Naive thymus-derived CD4-positive, alpha-beta T cell (primary cell): ENCODE results near the gene ST6GALNAC3. TPM values are rescaled to one million over a fixed set of nuclear protein-coding genes. Genes with fewer than 3 reads are reported as not detected.

Source experiments
- ATAC-seq: fragments of 150-1000 bp; cut with Tn5 transposase; 2 replicates; pipeline ENCODE4 v1.10.0; 2021; ENCODE audit warnings: mild to moderate bottlenecking, moderate library complexity
- CTCF ChIA-PET: fragments of 350-600 bp; sonication (Branson Sonifier 250); formaldehyde crosslinking; loops from one replicate; lab custom pipeline; 2021; ENCODE audit warnings: antibody characterized with exemption; lab: Charles Lee
- POLR2A ChIA-PET: fragments of 350-600 bp; sonication (Branson Sonifier 250); formaldehyde crosslinking; loops from one replicate; lab custom pipeline; 2021; ENCODE audit warnings: antibody characterized with exemption, inconsistent platforms; lab: Charles Lee
- DNase-seq, 9 donors: peaks; one replicate each; pipeline versions ENCODE4 v3.0.0 to v3.0.0-alpha.2; 2020 to 2022; ENCODE audit warnings: mixed read lengths in 1 of 9
- H3K27ac ChIP-seq: one replicate; pipeline ENCODE4 v1.7.0; 2013; ENCODE audit warnings: mild to moderate bottlenecking, low read depth, low read length, moderate library complexity
- H3K27me3 ChIP-seq, 2 donors: one replicate each; pipeline ENCODE4 v1.7.0; 2013; ENCODE audit warnings: low read length in 2 of 2, mild to moderate bottlenecking in 2 of 2, moderate library complexity in 2 of 2; ENCODE audit not compliant: control insufficient read depth in 2 of 2, insufficient read depth in 2 of 2
- H3K36me3 ChIP-seq, 3 experiments: 1 replicate in 2 of 3; 2 replicates in 1 of 3; pipeline ENCODE4 v1.7.0; 2013; ENCODE audit warnings: low read length in 3 of 3, mild to moderate bottlenecking in 3 of 3, moderate library complexity in 1 of 3; ENCODE audit not compliant: insufficient read depth in 3 of 3, control insufficient read depth in 2 of 3
- H3K4me1 ChIP-seq, 2 donors: one replicate each; pipeline ENCODE4 v1.7.0; 2013; ENCODE audit warnings: low read length in 2 of 2, mild to moderate bottlenecking in 2 of 2, moderate library complexity in 1 of 2; ENCODE audit not compliant: control insufficient read depth in 2 of 2, insufficient read depth in 2 of 2
- H3K4me3 ChIP-seq: 2 replicates; pipeline ENCODE4 v1.7.0; 2013; ENCODE audit warnings: mild to moderate bottlenecking, low read length
- H3K9me3 ChIP-seq, 3 experiments: 1 replicate in 2 of 3; 2 replicates in 1 of 3; pipeline ENCODE4 v1.7.0; 2013; ENCODE audit warnings: low read length in 3 of 3; ENCODE audit not compliant: control insufficient read depth in 2 of 3
- H3K27ac Mint-ChIP-seq, 9 donors: one replicate each; pipeline ENCODE4 v1.8.0; 2020 to 2022; ENCODE audit warnings: mixed read lengths in 9 of 9, mild to moderate bottlenecking in 8 of 9, moderate library complexity in 5 of 9, inconsistent platforms in 2 of 9
- H3K27me3 Mint-ChIP-seq, 5 donors: one replicate each; pipeline ENCODE4 v1.8.0; 2021 to 2022; ENCODE audit warnings: mixed read lengths in 5 of 5, mild to moderate bottlenecking in 1 of 5
- H3K36me3 Mint-ChIP-seq, 5 donors: one replicate each; pipeline ENCODE4 v1.8.0; 2020 to 2022; ENCODE audit warnings: mixed read lengths in 5 of 5, mild to moderate bottlenecking in 3 of 5, inconsistent platforms in 1 of 5
- H3K4me1 Mint-ChIP-seq, 7 donors: one replicate each; pipeline ENCODE4 v1.8.0; 2020 to 2022; ENCODE audit warnings: mixed read lengths in 7 of 7, mild to moderate bottlenecking in 3 of 7, inconsistent platforms in 1 of 7
- H3K4me3 Mint-ChIP-seq, 10 donors: one replicate each; pipeline ENCODE4 v1.8.0; 2020 to 2022; ENCODE audit warnings: mild to moderate bottlenecking in 10 of 10, mixed read lengths in 10 of 10, moderate library complexity in 6 of 10, inconsistent platforms in 2 of 10
- H3K9me3 Mint-ChIP-seq, 11 donors: one replicate each; pipeline ENCODE4 v1.8.0; 2020 to 2022; ENCODE audit warnings: mixed read lengths in 11 of 11, mild to moderate bottlenecking in 4 of 11, inconsistent platforms in 1 of 11, moderate library complexity in 1 of 11
- intact Hi-C, 2 donors: fragments of 100-400 bp; cut with micrococcal nuclease; formaldehyde crosslinking; loops; one replicate each; pipeline ENCODE4 v1.15.1; 2023
- polyA plus RNA-seq, 2 donors: library from polyadenylated mRNA; unstranded; fragments of 300-500 nt; fragmentation: Illumina TruSeq; gene quantifications; one replicate each; pipeline ENCODE4 v1.2.3, GENCODE V29; 2021
- total RNA-seq, 6 experiments: library from RNA in 5 of 6; stranded (reverse) in 5 of 6; gene quantifications; 1 replicate in 5 of 6; 2 replicates in 1 of 6; pipeline ENCODE4 v1.2.3 and lab custom pipeline; 2021 to 2026

Gene ST6GALNAC3
- total and polyA plus RNA-seq, 7 experiments from 2014 or later: 0.17 to 4.8 (median 2.1) TPM; not detected in 1

GRCh38 chr1:76613886-76614285 lies 539.3 kb downstream of the ST6GALNAC3 start:
- H3K27ac ChIP-seq: no peak overlapping the region
- intact Hi-C loops: loop anchor here in 1 of 2 donors (10.0 kb wide), 1 partner anchor 459 kb away; no protein-coding TSS in a partner anchor
- no peaks in the 10 kb centered on the region for H3K27me3 ChIP-seq
- Mint-ChIP-seq H3K27me3 (no peaks in the 10 kb centered on the region), H3K4me1 (peaks cover 0 to 3% (median 0%) of the 10 kb centered on the region in 7 donors), H3K9me3 (no peaks in the 10 kb centered on the region), H3K4me3 (no peak overlapping the region), H3K36me3 (peaks cover 0 to 2% (median 0%) of the 10 kb centered on the region in 5 donors), H3K27ac (no peak overlapping the region)
- H3K36me3 ChIP-seq: no peaks in the 10 kb centered on the region
- CTCF ChIA-PET: no interaction called here
- ATAC-seq (no peak), DNase-seq (no peak)
- H3K9me3 ChIP-seq: no peaks in the 10 kb centered on the region
- POLR2A ChIA-PET: no interaction called here
- no peaks in the 10 kb centered on the region for H3K4me1 ChIP-seq
- H3K4me3 ChIP-seq: no peak overlapping the region

- Mint-ChIP-seq H3K27me3 (no peaks in the 10 kb centered on the region), H3K27ac (no peak overlapping the region), H3K4me1 (peaks cover 0 to 3% (median 0%) of the 10 kb centered on the region in 7 donors), H3K36me3 (peaks cover 0 to 2% (median 0%) of the 10 kb centered on the region in 5 donors), H3K4me3 (no peak overlapping the region), H3K9me3 (no peaks in the 10 kb centered on the region)
- Histone ChIP-seq H3K4me3 (no peak overlapping the region), H3K4me1 (no peaks in the 10 kb centered on the region), H3K27ac (no peak overlapping the region), H3K9me3 (no peaks in the 10 kb centered on the region), H3K36me3 (no peaks in the 10 kb centered on the region), H3K27me3 (no peaks in the 10 kb centered on the region)
- CTCF ChIA-PET: no interaction called here
- intact Hi-C loops: loop anchor here in 1 of 2 donors (10.0 kb wide), 1 partner anchor 461 kb away; no protein-coding TSS in a partner anchor
- DNase-seq (no peak), ATAC-seq (no peak)
- POLR2A ChIA-PET: no interaction called here
Measured at GRCh38 chr1:76615253-76616035, 540.9 kb downstream of the ST6GALNAC3 start.

- no peaks in the 10 kb centered on the region for H3K4me1 Mint-ChIP-seq
- DNase-seq (no peak), ATAC-seq (no peak)
- H3K27me3 Mint-ChIP-seq: no peaks in the 10 kb centered on the region
- no peaks in the 10 kb centered on the region for H3K27me3 ChIP-seq
- no peaks in the 10 kb centered on the region for H3K4me1 ChIP-seq
- H3K36me3 Mint-ChIP-seq: peaks cover 0 to 2% (median 0%) of the 10 kb centered on the region in 5 donors
- H3K27ac Mint-ChIP-seq: no peak overlapping the region
- CTCF ChIA-PET: interaction anchor here (1.1 kb wide), 1 partner anchor 13 kb away, joined by 3 read pairs; no protein-coding TSS in a partner anchor
- no peak overlapping the region for H3K27ac ChIP-seq
- POLR2A ChIA-PET: no interaction called here
- no peaks in the 10 kb centered on the region for H3K36me3 ChIP-seq
- no peak overlapping the region for H3K4me3 Mint-ChIP-seq
- H3K9me3 Mint-ChIP-seq: no peaks in the 10 kb centered on the region
- intact Hi-C loops: no loop called here
- H3K9me3 ChIP-seq: no peaks in the 10 kb centered on the region
- no peak overlapping the region for H3K4me3 ChIP-seq
Measured at GRCh38 chr1:76620371-76620770, 545.8 kb downstream of the ST6GALNAC3 start.

- no peaks in the 10 kb centered on the region for H3K4me1 ChIP-seq
- no peak overlapping the region for H3K4me3 ChIP-seq
- intact Hi-C loops: no loop called here
- Mint-ChIP-seq H3K9me3 (peaks cover 0 to 3% (median 0%) of the 10 kb centered on the region in 11 donors), H3K4me1 (no peaks in the 10 kb centered on the region), H3K27me3 (no peaks in the 10 kb centered on the region), H3K4me3 (no peak overlapping the region), H3K27ac (no peak overlapping the region), H3K36me3 (no peaks in the 10 kb centered on the region)
- no peaks in the 10 kb centered on the region for H3K9me3 ChIP-seq
- ChIA-PET CTCF (no interaction called here), POLR2A (no interaction called here)
- no peak for ATAC-seq
- no peaks in the 10 kb centered on the region for H3K27me3 ChIP-seq
- H3K36me3 ChIP-seq: no peaks in the 10 kb centered on the region
- no peak overlapping the region for H3K27ac ChIP-seq
- DNase-seq: no peak
Measured at GRCh38 chr1:76622774-76623528, 548.4 kb downstream of the ST6GALNAC3 start.

GRCh38 chr1:76625886-76626678 lies 551.5 kb downstream of the ST6GALNAC3 start:
- Histone ChIP-seq H3K4me1 (no peaks in the 10 kb centered on the region), H3K36me3 (no peaks in the 10 kb centered on the region), H3K9me3 (no peaks in the 10 kb centered on the region), H3K4me3 (no peak overlapping the region), H3K27ac (no peak overlapping the region), H3K27me3 (no peaks in the 10 kb centered on the region)
- intact Hi-C loops: no loop called here
- H3K36me3 Mint-ChIP-seq: peaks cover 0 to 5% (median 0%) of the 10 kb centered on the region in 5 donors
- ChIA-PET CTCF (interaction anchor here (0.6 kb wide), 1 partner anchor 53 kb away, joined by 3 read pairs; no protein-coding TSS in a partner anchor), POLR2A (no interaction called here)
- no peaks in the 10 kb centered on the region for H3K27me3 Mint-ChIP-seq
- H3K4me1 Mint-ChIP-seq: no peaks in the 10 kb centered on the region
- DNase-seq: no peak
- no peak overlapping the region for H3K27ac Mint-ChIP-seq
- peaks cover 0 to 7% (median 0%) of the 10 kb centered on the region in 11 donors for H3K9me3 Mint-ChIP-seq
- no peak for ATAC-seq
- no peak overlapping the region for H3K4me3 Mint-ChIP-seq

GRCh38 chr1:76627498-76627897 lies 553.0 kb downstream of the ST6GALNAC3 start:
- H3K27me3 Mint-ChIP-seq: peaks cover 0 to 1% (median 0%) of the 10 kb centered on the region in 5 donors
- intact Hi-C loops: no loop called here
- H3K4me1 Mint-ChIP-seq: peaks cover 0 to 3% (median 0%) of the 10 kb centered on the region in 7 donors
- Histone ChIP-seq H3K36me3 (no peaks in the 10 kb centered on the region), H3K4me1 (no peaks in the 10 kb centered on the region), H3K27me3 (no peaks in the 10 kb centered on the region), H3K4me3 (no peak overlapping the region), H3K27ac (no peak overlapping the region), H3K9me3 (no peaks in the 10 kb centered on the region)
- CTCF ChIA-PET: no interaction called here
- H3K27ac Mint-ChIP-seq: no peak overlapping the region
- no peak for ATAC-seq
- H3K36me3 Mint-ChIP-seq: peaks cover 0 to 5% (median 0%) of the 10 kb centered on the region in 5 donors
- POLR2A ChIA-PET: interaction anchor here (0.7 kb wide), 1 partner anchor 9 kb away, joined by 3 read pairs; no protein-coding TSS in a partner anchor
- no peak for DNase-seq
- H3K9me3 Mint-ChIP-seq: peaks cover 0 to 7% (median 0%) of the 10 kb centered on the region in 11 donors
- no peak overlapping the region for H3K4me3 Mint-ChIP-seq
